ENCODE measurements around the gene YEATS4.

DNA sequence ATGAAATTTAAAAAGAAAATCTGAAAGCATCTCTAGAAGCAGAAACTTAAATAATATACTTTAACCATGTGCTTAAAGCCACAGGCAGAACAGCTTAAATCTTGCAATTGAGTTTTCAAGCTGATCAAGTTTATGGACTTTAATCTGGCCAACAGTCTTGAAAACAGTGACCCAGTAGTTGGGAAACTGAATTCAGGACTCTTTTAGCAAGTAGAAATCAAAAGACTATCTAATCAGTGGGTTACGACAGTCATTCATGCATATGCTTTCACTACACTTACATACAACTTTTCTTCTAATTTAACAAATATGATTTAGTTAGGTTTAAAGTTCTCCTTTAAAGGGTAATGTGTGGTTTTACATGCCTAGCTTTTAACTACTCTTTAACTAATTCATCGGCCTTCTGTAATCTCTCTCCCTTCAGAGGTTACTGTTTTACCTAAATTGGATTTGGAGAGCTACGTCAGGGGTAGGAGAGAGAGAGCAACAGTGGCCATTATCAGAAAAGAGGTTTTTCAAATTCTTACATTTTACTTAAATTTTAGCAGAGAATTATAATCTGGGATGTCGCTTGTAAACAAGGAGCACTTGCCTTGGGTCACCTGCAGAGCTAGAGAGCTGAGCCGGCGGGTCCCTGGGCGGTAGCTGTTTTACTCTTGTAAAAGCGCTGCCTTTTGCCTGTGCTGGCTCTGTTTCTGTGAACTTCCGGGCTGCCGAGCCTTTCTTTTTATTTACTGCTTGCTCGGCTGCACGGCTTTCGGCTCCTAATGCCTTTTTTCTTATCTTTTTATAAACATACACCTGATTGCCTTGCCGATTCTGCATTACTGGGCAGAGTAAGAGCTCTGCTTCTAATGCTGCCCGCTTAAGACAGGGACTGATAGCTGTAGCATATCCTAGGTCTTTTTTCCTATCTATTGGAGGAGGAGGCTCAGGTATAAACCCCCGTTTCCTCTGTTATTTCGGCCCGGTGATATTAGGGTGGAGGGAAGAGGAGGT, 28.8 kb upstream of the YEATS4 start:
- no peak for TF ChIP-seq EZH2phosphoT487 (IDR thresholded peaks at IDR 0.05; ENCODE audit: insufficient read depth, low read depth)
- no peak for TF ChIP-seq EZH2 (IDR thresholded peaks at IDR 0.05; ENCODE audit: insufficient read depth, poor library complexity, severe bottlenecking)
